PC-3 (cell line): ENCODE results near the gene CBFA2T3. TPM values are rescaled to one million over a fixed set of nuclear protein-coding genes. Genes with fewer than 3 reads are reported as not detected.

ENCODE experiments used
- ATAC-seq: fragments of 200-7000 bp; cut with Tn5 transposase; 2 replicates; pipeline ENCODE4 v1.9.1; 2020; ENCODE audit warnings: mild to moderate bottlenecking, moderate library complexity
- BruUV-seq: library from RNA; stranded (reverse); fragments of 400-500 nt; replicated peaks from 2 replicates; lab custom pipeline; 2021; lab: Mats Ljungman, UMichigan
- CTCF ChIA-PET: fragments of 300-600 bp; sonication (Branson Sonifier 250); formaldehyde crosslinking; loops from one replicate; lab custom pipeline; 2022; ENCODE audit warnings: antibody characterized with exemption; lab: Charles Lee
- POLR2A ChIA-PET: fragments of 300-600 bp; sonication (Branson Sonifier 250); formaldehyde crosslinking; loops from one replicate; lab custom pipeline; 2022; ENCODE audit warnings: antibody characterized with exemption; ENCODE audit not compliant: unreplicated experiment; lab: Charles Lee
- DNase-seq: peaks from one replicate; pipeline ENCODE4 v3.0.0-alpha.2; 2015
- H2AFZ ChIP-seq: fragments of 300-600 bp; sonication (generic); 2 replicates; pipeline ENCODE4 v1.6.0; 2016; ENCODE audit warnings: antibody characterized with exemption, low read length
- H3F3A ChIP-seq: fragments of 300-600 bp; sonication (generic); one replicate; pipeline ENCODE4 v1.6.0; 2017; ENCODE audit warnings: antibody characterized with exemption, low read length, control low read depth, mild to moderate bottlenecking; ENCODE audit not compliant: unreplicated experiment
- H3K27ac ChIP-seq: fragments of 300-600 bp; sonication (generic); 2 replicates; pipeline ENCODE4 v1.5.1; 2016; ENCODE audit warnings: mild to moderate bottlenecking, low read length
- H3K27me3 ChIP-seq: fragments of 300-600 bp; sonication (generic); 2 replicates; pipeline ENCODE4 v1.6.1; 2016; ENCODE audit warnings: low read length, mixed read lengths
- H3K36me3 ChIP-seq: fragments of 300-600 bp; sonication (generic); 2 replicates; pipeline ENCODE4 v1.6.1; 2016; ENCODE audit warnings: low read depth, mixed run types, low read length, mixed read lengths
- H3K4me1 ChIP-seq: fragments of 300-600 bp; sonication (generic); 2 replicates; pipeline ENCODE4 v1.5.1; 2016; ENCODE audit warnings: low read length; ENCODE audit not compliant: insufficient read depth
- H3K4me2 ChIP-seq: fragments of 300-600 bp; sonication (generic); 2 replicates; pipeline ENCODE4 v1.6.0; 2016; ENCODE audit warnings: low read length
- H3K4me3 ChIP-seq: fragments of 300-600 bp; sonication (generic); 2 replicates; pipeline ENCODE4 v1.5.1; 2016; ENCODE audit warnings: mild to moderate bottlenecking, low read length, mixed read lengths
- H3K79me2 ChIP-seq: fragments of 300-600 bp; sonication (generic); 2 replicates; pipeline ENCODE4 v1.6.1; 2017; ENCODE audit warnings: low read length, mixed read lengths
- H3K9ac ChIP-seq: fragments of 300-600 bp; sonication (generic); 2 replicates; pipeline ENCODE4 v1.6.0; 2016; ENCODE audit warnings: mild to moderate bottlenecking, low read length
- H3K9me2 ChIP-seq: fragments of 300-600 bp; sonication (generic); replicated peaks from 2 replicates; pipeline ENCODE4 v1.6.1; 2016; ENCODE audit warnings: mixed run types, low read length, mixed read lengths
- H3K9me3 ChIP-seq: fragments of 300-600 bp; sonication (generic); 2 replicates; pipeline ENCODE4 v1.6.1; 2016; ENCODE audit warnings: low read length, mixed read lengths
- H4K20me1 ChIP-seq: fragments of 300-600 bp; sonication (generic); 2 replicates; pipeline ENCODE4 v1.6.1; 2016; ENCODE audit warnings: low read length, mixed read lengths
- CTCF ChIP-seq: fragments of 300-600 bp; sonication (generic); conservative IDR thresholded peaks from 2 replicates; pipeline ENCODE4 v1.5.1; 2017; ENCODE audit warnings: antibody characterized with exemption, low read depth, mild to moderate bottlenecking, low read length
- EZH2 ChIP-seq: fragments of 300-600 bp; sonication (generic); IDR thresholded peaks from one replicate; pipeline ENCODE4 v1.6.1; 2017; ENCODE audit warnings: antibody characterized with exemption, mild to moderate bottlenecking, low read length; ENCODE audit not compliant: unreplicated experiment
- EZH2phosphoT487 ChIP-seq: fragments of 300-600 bp; sonication (generic); IDR thresholded peaks from 2 replicates; pipeline ENCODE4 v1.6.1; 2018; ENCODE audit warnings: mild to moderate bottlenecking, antibody characterized with exemption, low read length, borderline replicate concordance
- intact Hi-C: fragments of 100-400 bp; cut with micrococcal nuclease; formaldehyde crosslinking; loops from 2 replicates; pipeline ENCODE4 v1.9.0; 2023
- total RNA-seq: library from RNA; depleted of rRNA; stranded (reverse); fragments of >200 nt; gene quantifications from 2 replicates; pipeline ENCODE4 v1.2.3, GENCODE V29; 2014

The CBFA2T3 gene
- total RNA-seq, 1 experiment from 2014 or later: not detected

- BruUV-seq: no TSS peak
- no peak for ATAC-seq
- no peak overlapping the region for H3K4me3 ChIP-seq
Observed at GRCh38 chr16:88904676-88905365, 72.2 kb downstream of the CBFA2T3 start.

GRCh38 chr16:88903267-88903666 lies 73.7 kb downstream of the CBFA2T3 start:
- Histone ChIP-seq H3K9ac (no peak overlapping the region), H3K79me2 (no peaks in the 10 kb centered on the region), H3K4me1 (peaks cover 5% of the 10 kb centered on the region; the same call in 1 of the 2 replicates), H3K9me2 (no peaks in the 10 kb centered on the region), H3K27me3 (no peaks in the 10 kb centered on the region), H3F3A (no peaks in the 10 kb centered on the region), H4K20me1 (no peaks in the 10 kb centered on the region), H3K4me2 (no peak overlapping the region), H3K36me3 (no peaks in the 10 kb centered on the region), H3K27ac (no peak overlapping the region), H3K9me3 (no peaks in the 10 kb centered on the region), H3K4me3 (no peak overlapping the region), H2AFZ (no peak overlapping the region)
- TF ChIP-seq EZH2: no peak
- no peak for TF ChIP-seq EZH2phosphoT487
- no peak for TF ChIP-seq CTCF
- ChIA-PET CTCF (no interaction called here), POLR2A (no interaction called here)
- BruUV-seq: no TSS peak
- DNase-seq (no peak), ATAC-seq (no peak)
- intact Hi-C loops: no loop called here

More at GRCh38 chr16:88904676-88905365, 72.2 kb downstream of the CBFA2T3 start:
- POLR2A ChIA-PET: no interaction called here
- H3K27me3 ChIP-seq: no peaks in the 10 kb centered on the region
- no peak overlapping the region for H3K27ac ChIP-seq
- H2AFZ ChIP-seq: no peak overlapping the region
- H3K9me2 ChIP-seq: no peaks in the 10 kb centered on the region
- H3K9me3 ChIP-seq: no peaks in the 10 kb centered on the region
- intact Hi-C loops: no loop called here
- H3K79me2 ChIP-seq: no peaks in the 10 kb centered on the region
- H3K4me1 ChIP-seq: peaks cover 5% of the 10 kb centered on the region; the same call in 1 of the 2 replicates
- DNase-seq: peak; percentile 6
- CTCF ChIA-PET: no interaction called here
- no peaks in the 10 kb centered on the region for H3K36me3 ChIP-seq
- H3K4me2 ChIP-seq: no peak overlapping the region
- H3K9ac ChIP-seq: no peak overlapping the region
- H4K20me1 ChIP-seq: no peaks in the 10 kb centered on the region
- no peaks in the 10 kb centered on the region for H3F3A ChIP-seq
- TF ChIP-seq EZH2phosphoT487: no peak
- no peak for TF ChIP-seq CTCF
- no peak for TF ChIP-seq EZH2

- no peaks in the 10 kb centered on the region for H3K79me2 ChIP-seq
- no peak overlapping the region for H2AFZ ChIP-seq
- no peaks in the 10 kb centered on the region for H3K27me3 ChIP-seq
- H3K4me3 ChIP-seq: no peak overlapping the region
- H3K9me2 ChIP-seq: no peaks in the 10 kb centered on the region
- no peaks in the 10 kb centered on the region for H3F3A ChIP-seq
- DNase-seq: no peak
- no peaks in the 10 kb centered on the region for H3K36me3 ChIP-seq
- H3K9me3 ChIP-seq: no peaks in the 10 kb centered on the region
- H3K4me2 ChIP-seq: no peak overlapping the region
- no peak overlapping the region for H3K27ac ChIP-seq
- no peak overlapping the region for H3K9ac ChIP-seq
- TF ChIP-seq EZH2phosphoT487 (no peak), CTCF (no peak), EZH2 (no peak)
- BruUV-seq: no TSS peak
- intact Hi-C loops: no loop called here
- H4K20me1 ChIP-seq: no peaks in the 10 kb centered on the region
- ChIA-PET POLR2A (no interaction called here), CTCF (no interaction called here)
- no peak for ATAC-seq
- H3K4me1 ChIP-seq: peaks cover 4% of the 10 kb centered on the region; the same call in 1 of the 2 replicates
Observed at GRCh38 chr16:88902744-88903143, 74.3 kb downstream of the CBFA2T3 start.
